ENCODE data around the gene PANK4. TPM values are rescaled to one million over a fixed set of nuclear protein-coding genes. Genes with fewer than 3 reads are reported as not detected.

Gene PANK4
- total and polyA plus RNA-seq, 3 donors from 2014 or later: 23.2 to 84.7 (median 65.9) TPM

DNA sequence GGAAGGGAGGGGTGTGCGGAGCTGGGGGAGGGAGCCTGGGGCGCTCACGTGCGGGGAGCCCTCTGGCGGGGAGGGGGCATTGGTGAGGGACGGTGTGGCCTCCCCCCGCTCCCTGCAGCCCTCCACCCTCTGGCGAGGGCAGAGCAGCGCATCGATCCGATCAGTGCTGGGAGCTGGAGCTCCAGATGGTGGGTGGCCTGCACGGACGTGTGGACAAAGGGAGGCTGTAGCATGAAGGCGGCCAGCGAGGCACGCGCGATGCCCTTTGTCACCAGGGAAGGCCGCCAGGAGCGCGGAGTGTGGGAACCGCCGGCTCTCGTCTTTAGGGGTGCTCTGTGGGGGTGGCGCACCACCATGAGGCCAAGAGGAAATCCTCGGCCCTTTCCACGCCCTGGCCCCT is 9.1 kb upstream of the PANK4 start:
- H3K27ac ChIP-seq: no peak overlapping the region
- no peaks in the 10 kb centered on the region for H3K9me3 ChIP-seq
- TF ChIP-seq CTCF (IDR thresholded peaks at IDR 0.05) (no peak), POLR2A (IDR thresholded peaks at IDR 0.05) (no peak)
- no peaks in the 10 kb centered on the region for H3K36me3 ChIP-seq (ENCODE audit: low read depth, missing control alignments)
- no peak for DNase-seq
- 70 to 77% methylated on average over 16 to 27 of the region's 27 CpGs for WGBS, 2 donors
- no peaks in the 10 kb centered on the region for H3K27me3 ChIP-seq
- intact Hi-C loops (cut with DNase I; ENCODE audit: low total_unique reads): no loop called here
- H3K4me3 ChIP-seq: no peak overlapping the region
- peaks cover 8% of the 10 kb centered on the region for H3K4me1 ChIP-seq

DNA sequence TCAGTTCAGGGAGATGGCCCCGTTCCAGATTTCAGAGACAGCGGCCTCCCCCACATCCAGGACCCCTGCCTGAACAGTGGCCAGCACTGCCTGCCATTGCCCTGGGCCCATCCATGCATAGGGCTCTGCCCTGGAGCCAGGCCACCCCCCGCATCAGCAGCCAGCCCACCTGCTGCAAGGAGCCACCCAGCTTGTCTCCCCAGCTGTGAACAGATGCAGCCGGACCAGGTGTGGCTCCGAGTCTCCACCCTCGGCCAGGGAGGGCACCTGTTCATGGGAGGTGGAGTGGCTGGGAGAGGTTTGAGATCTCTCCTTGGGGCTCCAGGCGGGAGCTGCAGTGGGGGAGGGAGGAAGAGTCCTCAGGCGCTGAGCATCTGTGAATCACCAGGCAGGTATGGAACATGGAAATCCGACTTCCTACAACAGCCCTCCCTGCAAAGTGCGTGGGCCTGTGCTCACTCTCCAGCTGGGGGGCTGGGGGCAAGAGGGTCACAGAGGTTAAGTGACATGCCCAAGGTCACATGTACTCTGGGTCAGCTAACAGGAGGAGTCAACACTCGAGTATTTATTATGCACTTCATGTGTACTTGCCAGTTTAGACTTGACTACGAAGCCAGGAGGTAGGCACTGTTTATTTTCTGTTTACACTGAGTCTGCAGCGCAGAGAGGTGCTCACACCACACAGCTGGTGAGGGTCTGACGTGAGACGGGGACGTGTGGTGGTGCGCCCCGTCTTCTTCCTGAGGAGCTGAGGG is 8.5 kb upstream of the PANK4 start:
- WGBS, 2 donors: 62 to 77% methylated on average over 11 to 18 of the region's 18 CpGs

GRCh38 chr1:2534315-2534686 is 7.9 kb upstream of the PANK4 start:
- Histone ChIP-seq H3K27ac (no peak overlapping the region), H3K4me1 (peaks cover 10% of the 10 kb centered on the region), H3K4me3 (no peak overlapping the region), H3K36me3 (ENCODE audit: low read depth, missing control alignments) (no peaks in the 10 kb centered on the region), H3K9me3 (no peaks in the 10 kb centered on the region), H3K27me3 (no peaks in the 10 kb centered on the region)
- WGBS, 2 donors: 50 to 54% methylated on average over 4 to 7 of the region's 7 CpGs
- TF ChIP-seq CTCF (IDR thresholded peaks at IDR 0.05) (no peak), POLR2A (IDR thresholded peaks at IDR 0.05) (no peak)
- intact Hi-C loops (cut with DNase I; ENCODE audit: low total_unique reads): loop anchor here (5.0 kb wide), 1 partner anchor 117 kb away; no protein-coding TSS in a partner anchor
- no peak for DNase-seq

More for the DNA sequence above, 8.5 kb upstream of the PANK4 start:
- no peak for DNase-seq
- H3K36me3 ChIP-seq (ENCODE audit: low read depth, missing control alignments): no peaks in the 10 kb centered on the region
- peaks cover 10% of the 10 kb centered on the region for H3K4me1 ChIP-seq
- no peak overlapping the region for H3K4me3 ChIP-seq
- no peaks in the 10 kb centered on the region for H3K27me3 ChIP-seq
- intact Hi-C loops (cut with DNase I; ENCODE audit: low total_unique reads): loop anchor here (5.0 kb wide), 1 partner anchor 118 kb away; no protein-coding TSS in a partner anchor
- no peak overlapping the region for H3K27ac ChIP-seq
- no peaks in the 10 kb centered on the region for H3K9me3 ChIP-seq
- no peak for TF ChIP-seq CTCF (IDR thresholded peaks at IDR 0.05)
- no peak for TF ChIP-seq POLR2A (IDR thresholded peaks at IDR 0.05)

- no peak for TF ChIP-seq POLR2A (IDR thresholded peaks at IDR 0.05)
- no peak for TF ChIP-seq CTCF (IDR thresholded peaks at IDR 0.05)
- no peaks in the 10 kb centered on the region for H3K27me3 ChIP-seq
- intact Hi-C loops (cut with DNase I; ENCODE audit: low total_unique reads): loop anchor here (5.0 kb wide), 1 partner anchor 116 kb away; no protein-coding TSS in a partner anchor
- DNase-seq: no peak
- H3K9me3 ChIP-seq: no peaks in the 10 kb centered on the region
- H3K4me1 ChIP-seq: peaks cover 17% of the 10 kb centered on the region
- WGBS, 2 donors: 75 to 87% methylated on average over 11 of the region's 11 CpGs
- no peak overlapping the region for H3K27ac ChIP-seq
- H3K4me3 ChIP-seq: no peak overlapping the region
- no peaks in the 10 kb centered on the region for H3K36me3 ChIP-seq (ENCODE audit: low read depth, missing control alignments)
These were observed 7.0 kb upstream of the PANK4 start for GRCh38 chr1:2533365-2533764.

All from testis (tissue), 3 donors.